Epithelial cell of proximal tubule (primary cell): ENCODE results near the gene ARHGAP40. TPM values are rescaled to one million over a fixed set of nuclear protein-coding genes. Genes with fewer than 3 reads are reported as not detected.

Experiments used
- DNase-seq: peaks from one replicate; pipeline ENCODE4 v3.0.0-alpha.2; 2011; ENCODE audit warnings: low read depth
- H3K4me3 ChIP-seq: 2 replicates; pipeline ENCODE4 v1.5.1; 2011; ENCODE audit warnings: low read depth, mild to moderate bottlenecking, low read length
- total RNA-seq: library from RNA; depleted of rRNA; stranded (reverse); fragments of >200 nt; gene quantifications from 2 replicates; pipeline ENCODE4 v1.2.3, GENCODE V29; 2015
- TF ChIP-seq, protein P1 (sequence below): conservative IDR thresholded peaks from 2 replicates; pipeline ENCODE4 v1.5.1; 2012; ENCODE audit warnings: low read depth, mild to moderate bottlenecking, low read length

Gene ARHGAP40
- total RNA-seq, 1 donor from 2014 or later, result 5.6 TPM

DNA sequence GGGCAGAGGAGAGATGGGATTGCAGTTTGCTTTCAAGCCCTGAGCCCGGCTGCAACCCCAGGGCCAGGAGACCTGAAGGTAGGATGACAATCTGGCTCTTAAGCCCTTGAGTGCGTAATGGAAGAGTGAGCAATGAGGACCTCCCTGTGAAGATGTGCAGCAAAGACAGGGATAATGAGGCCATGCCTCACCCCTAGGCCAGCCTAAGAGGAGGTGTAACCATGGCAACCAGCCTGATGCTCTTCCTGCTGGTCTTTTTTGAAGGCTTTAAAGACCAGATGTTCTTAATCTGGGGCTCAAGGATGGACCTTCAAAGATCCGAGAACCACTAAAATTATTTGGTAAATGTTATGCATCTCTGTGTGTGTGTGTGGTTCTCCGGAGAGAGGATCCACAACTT, 8.2 kb downstream of the ARHGAP40 start:
- H3K4me3 ChIP-seq, result no peak overlapping the region
- no peak for DNase-seq
- TF ChIP-seq, protein P1, sequence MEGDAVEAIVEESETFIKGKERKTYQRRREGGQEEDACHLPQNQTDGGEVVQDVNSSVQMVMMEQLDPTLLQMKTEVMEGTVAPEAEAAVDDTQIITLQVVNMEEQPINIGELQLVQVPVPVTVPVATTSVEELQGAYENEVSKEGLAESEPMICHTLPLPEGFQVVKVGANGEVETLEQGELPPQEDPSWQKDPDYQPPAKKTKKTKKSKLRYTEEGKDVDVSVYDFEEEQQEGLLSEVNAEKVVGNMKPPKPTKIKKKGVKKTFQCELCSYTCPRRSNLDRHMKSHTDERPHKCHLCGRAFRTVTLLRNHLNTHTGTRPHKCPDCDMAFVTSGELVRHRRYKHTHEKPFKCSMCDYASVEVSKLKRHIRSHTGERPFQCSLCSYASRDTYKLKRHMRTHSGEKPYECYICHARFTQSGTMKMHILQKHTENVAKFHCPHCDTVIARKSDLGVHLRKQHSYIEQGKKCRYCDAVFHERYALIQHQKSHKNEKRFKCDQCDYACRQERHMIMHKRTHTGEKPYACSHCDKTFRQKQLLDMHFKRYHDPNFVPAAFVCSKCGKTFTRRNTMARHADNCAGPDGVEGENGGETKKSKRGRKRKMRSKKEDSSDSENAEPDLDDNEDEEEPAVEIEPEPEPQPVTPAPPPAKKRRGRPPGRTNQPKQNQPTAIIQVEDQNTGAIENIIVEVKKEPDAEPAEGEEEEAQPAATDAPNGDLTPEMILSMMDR, result no peak

GRCh38 chr20:38610521-38610920, 8.9 kb downstream of the ARHGAP40 start:
- H3K4me3 ChIP-seq, result no peak overlapping the region
- peak; percentile 37 for DNase-seq
- TF ChIP-seq, protein P1, result no peak

- DNase-seq, result no peak
- H3K4me3 ChIP-seq, result no peak overlapping the region
- TF ChIP-seq, protein P1, result no peak
Measured at GRCh38 chr20:38612751-38613515, 11.3 kb downstream of the ARHGAP40 start.

DNA sequence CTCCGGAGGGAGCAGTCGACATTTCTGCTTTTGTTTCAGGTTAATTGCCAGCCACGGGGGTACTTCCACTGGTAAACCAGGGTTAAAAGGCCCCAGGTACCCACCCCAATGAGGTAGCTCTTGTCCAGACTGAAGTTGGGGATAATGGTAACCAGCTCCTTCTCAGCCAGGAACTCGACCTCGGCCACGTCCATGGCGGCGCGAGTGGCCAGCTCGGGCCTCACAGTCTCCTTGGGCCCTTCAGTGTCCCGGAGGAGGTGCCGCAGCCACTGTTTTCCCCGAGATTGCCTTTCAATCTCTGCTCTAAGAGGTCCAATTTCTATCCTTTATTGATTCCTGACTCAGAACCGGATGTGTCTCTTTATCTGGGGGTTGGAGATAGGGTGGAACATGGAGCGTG, 13.7 kb downstream of the ARHGAP40 start:
- TF ChIP-seq, protein P1, result no peak
- no peak for DNase-seq
- no peak overlapping the region for H3K4me3 ChIP-seq

DNA sequence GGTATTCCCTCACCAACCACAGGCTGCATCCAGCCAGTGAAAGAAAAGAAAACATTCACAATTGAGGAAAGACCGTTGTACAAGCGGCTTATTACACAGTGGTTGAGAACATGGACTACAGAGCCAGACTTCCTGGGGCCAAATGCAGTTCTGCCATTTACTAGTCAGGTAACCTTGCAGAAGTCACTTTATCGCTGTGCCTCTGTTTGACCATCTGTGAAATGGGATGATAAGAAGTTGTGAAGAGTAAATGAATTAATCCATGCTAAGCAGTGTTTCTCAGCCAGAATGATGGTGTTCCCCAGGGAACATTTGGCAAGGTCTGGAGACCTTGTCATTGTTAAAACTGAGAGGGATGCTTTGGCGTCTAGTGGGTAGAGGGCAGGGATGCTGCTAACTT, 14.8 kb downstream of the ARHGAP40 start:
- H3K4me3 ChIP-seq, result no peak overlapping the region
- no peak for DNase-seq
- TF ChIP-seq, protein P1, result no peak

DNA sequence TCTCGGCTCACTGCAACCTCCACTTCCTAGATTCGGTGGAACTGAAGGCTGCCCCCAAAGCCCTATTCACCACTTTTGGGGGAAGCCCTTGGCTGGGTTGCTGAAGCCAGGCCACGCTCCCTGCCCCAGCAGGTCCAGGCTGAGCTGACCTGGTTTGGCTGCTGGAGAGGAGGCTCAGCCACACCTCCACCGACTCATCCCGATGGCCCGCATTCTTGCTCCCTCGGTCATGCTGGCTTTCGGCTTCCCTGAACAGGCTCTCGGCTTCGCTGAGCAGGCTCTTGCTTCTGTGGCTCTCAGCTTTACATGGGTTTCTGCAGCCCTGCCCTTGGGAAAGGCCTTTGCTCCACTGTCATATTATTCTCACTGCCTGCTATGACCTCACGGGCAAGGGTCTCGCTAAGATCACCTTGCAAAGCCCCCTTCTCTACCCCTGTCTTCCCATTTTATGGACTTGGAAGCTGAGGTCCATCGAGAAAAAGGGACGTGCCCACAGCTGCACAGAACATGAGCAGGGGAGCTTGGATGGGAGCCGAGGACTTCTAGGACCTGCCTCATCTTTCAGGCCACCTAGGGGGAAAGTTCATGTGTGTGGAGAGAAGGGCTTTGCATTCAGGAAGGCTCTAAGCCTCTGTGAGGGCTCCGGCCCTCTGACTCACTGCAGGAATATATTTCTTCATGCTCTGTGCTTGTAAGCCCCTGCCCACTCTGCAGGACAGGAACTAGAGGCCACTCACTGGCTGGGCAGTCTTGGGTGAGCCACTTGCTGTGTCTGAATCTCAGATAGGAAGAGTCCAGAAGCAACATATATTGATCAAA, 15.6 kb downstream of the ARHGAP40 start:
- H3K4me3 ChIP-seq, result peak overlapping the region; percentile 3
- TF ChIP-seq, protein P1, result no peak
- peak; percentile 71 for DNase-seq
